ENCODE results near the gene NUDT1. TPM values are rescaled to one million over a fixed set of nuclear protein-coding genes. Genes with fewer than 3 reads are reported as not detected.

NUDT1 gene
- total RNA-seq, 1 experiment from 2014 or later = 100 TPM

DNA sequence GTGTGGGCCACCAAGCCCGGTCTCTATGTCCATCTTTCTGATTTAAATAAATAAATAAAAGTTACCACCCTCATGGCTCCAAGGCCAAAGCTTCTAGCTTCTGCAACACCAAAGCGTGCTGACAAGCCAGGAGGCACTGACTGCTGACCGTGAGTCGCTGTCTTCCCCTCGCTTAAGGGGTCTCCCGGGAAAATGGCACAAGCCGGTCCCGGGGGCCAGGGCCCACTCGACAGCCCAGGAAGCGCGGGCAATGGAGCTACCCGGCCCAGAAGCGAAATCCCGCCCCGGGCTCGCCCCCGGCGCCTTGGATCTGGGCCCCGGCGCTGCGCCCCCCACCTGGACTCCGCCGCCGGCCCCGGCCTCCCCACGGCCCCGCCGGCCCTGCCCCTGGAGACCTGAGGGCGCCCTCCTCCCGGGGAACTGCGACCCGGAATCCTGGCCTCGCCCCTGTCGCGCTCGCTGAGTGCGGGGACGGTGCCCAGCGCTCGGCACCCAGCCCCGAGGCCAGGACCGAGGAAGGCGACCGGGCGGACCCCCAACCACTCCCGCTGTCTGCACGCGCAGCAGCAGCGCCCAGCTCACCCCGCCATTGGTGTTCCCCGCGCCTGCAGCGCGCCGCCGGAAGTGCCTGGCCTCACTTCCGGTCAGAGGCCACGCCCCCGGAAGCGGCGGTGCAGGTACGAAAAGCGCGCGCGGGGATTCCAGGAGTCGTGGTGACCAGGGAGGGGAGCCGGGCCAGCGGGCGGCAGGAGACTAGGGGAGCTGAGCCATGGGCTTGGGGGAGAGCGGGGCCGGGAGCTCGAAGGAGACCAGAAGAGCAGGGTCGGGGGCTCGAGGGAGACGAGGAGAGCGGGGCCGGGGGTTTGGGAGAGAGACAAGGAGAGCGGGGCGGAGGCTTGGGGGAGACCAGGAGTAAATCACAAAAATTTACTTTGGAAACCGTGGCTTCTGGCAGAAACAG is at the start of gene NUDT1, which contains the start of gene MRM2 (continued):
- TF ChIP-seq, protein P1, sequence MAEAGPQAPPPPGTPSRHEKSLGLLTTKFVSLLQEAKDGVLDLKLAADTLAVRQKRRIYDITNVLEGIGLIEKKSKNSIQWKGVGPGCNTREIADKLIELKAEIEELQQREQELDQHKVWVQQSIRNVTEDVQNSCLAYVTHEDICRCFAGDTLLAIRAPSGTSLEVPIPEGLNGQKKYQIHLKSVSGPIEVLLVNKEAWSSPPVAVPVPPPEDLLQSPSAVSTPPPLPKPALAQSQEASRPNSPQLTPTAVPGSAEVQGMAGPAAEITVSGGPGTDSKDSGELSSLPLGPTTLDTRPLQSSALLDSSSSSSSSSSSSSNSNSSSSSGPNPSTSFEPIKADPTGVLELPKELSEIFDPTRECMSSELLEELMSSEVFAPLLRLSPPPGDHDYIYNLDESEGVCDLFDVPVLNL (CRISPR knock-in tag; IDR thresholded peaks at IDR 0.05; ENCODE audit: borderline replicate concordance, low read depth) = peak; percentile 90
- TF ChIP-seq ZNF416 (CRISPR knock-in tag; IDR thresholded peaks at IDR 0.05) = no peak
- peak; percentile 91 for TF ChIP-seq FOXK1 (CRISPR knock-in tag; IDR thresholded peaks at IDR 0.05)
- TF ChIP-seq IRF2 (CRISPR knock-in tag; IDR thresholded peaks at IDR 0.05; ENCODE audit: borderline replicate concordance, low read depth) = no peak
- no peak for TF ChIP-seq ATF6 (CRISPR knock-in tag; IDR thresholded peaks at IDR 0.05)
- peak; percentile 92; the same call in 1 of the 2 replicates for TF ChIP-seq TP53 (CRISPR knock-in tag; IDR thresholded peaks at IDR 0.05)
- peak; percentile 97 for TF ChIP-seq HMGXB4 (CRISPR knock-in tag; IDR thresholded peaks at IDR 0.05)
- TF ChIP-seq, protein P2, sequence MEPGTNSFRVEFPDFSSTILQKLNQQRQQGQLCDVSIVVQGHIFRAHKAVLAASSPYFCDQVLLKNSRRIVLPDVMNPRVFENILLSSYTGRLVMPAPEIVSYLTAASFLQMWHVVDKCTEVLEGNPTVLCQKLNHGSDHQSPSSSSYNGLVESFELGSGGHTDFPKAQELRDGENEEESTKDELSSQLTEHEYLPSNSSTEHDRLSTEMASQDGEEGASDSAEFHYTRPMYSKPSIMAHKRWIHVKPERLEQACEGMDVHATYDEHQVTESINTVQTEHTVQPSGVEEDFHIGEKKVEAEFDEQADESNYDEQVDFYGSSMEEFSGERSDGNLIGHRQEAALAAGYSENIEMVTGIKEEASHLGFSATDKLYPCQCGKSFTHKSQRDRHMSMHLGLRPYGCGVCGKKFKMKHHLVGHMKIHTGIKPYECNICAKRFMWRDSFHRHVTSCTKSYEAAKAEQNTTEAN (CRISPR knock-in tag; IDR thresholded peaks at IDR 0.05) = peak; percentile 62
- no peak; the same call in 1 of the 2 replicates for TF ChIP-seq SMAD3 (CRISPR knock-in tag; IDR thresholded peaks at IDR 0.05; ENCODE audit: borderline replicate concordance)
- peak; percentile 81 for TF ChIP-seq MYBL2 (CRISPR knock-in tag; IDR thresholded peaks at IDR 0.05)
- TF ChIP-seq RORB (CRISPR knock-in tag; IDR thresholded peaks at IDR 0.05) = no peak
- TF ChIP-seq ATF3 (CRISPR knock-in tag; conservative IDR thresholded peaks at IDR 0.05) = no peak
- TF ChIP-seq, protein P3, sequence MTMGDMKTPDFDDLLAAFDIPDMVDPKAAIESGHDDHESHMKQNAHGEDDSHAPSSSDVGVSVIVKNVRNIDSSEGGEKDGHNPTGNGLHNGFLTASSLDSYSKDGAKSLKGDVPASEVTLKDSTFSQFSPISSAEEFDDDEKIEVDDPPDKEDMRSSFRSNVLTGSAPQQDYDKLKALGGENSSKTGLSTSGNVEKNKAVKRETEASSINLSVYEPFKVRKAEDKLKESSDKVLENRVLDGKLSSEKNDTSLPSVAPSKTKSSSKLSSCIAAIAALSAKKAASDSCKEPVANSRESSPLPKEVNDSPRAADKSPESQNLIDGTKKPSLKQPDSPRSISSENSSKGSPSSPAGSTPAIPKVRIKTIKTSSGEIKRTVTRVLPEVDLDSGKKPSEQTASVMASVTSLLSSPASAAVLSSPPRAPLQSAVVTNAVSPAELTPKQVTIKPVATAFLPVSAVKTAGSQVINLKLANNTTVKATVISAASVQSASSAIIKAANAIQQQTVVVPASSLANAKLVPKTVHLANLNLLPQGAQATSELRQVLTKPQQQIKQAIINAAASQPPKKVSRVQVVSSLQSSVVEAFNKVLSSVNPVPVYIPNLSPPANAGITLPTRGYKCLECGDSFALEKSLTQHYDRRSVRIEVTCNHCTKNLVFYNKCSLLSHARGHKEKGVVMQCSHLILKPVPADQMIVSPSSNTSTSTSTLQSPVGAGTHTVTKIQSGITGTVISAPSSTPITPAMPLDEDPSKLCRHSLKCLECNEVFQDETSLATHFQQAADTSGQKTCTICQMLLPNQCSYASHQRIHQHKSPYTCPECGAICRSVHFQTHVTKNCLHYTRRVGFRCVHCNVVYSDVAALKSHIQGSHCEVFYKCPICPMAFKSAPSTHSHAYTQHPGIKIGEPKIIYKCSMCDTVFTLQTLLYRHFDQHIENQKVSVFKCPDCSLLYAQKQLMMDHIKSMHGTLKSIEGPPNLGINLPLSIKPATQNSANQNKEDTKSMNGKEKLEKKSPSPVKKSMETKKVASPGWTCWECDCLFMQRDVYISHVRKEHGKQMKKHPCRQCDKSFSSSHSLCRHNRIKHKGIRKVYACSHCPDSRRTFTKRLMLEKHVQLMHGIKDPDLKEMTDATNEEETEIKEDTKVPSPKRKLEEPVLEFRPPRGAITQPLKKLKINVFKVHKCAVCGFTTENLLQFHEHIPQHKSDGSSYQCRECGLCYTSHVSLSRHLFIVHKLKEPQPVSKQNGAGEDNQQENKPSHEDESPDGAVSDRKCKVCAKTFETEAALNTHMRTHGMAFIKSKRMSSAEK (CRISPR knock-in tag; IDR thresholded peaks at IDR 0.05; ENCODE audit: borderline replicate concordance) = no peak
- 0 out of 2 replicates have a peak, but pooled peaks have one; percentile 88 for TF ChIP-seq NR3C1 (CRISPR knock-in tag; conservative IDR thresholded peaks at IDR 0.05; ENCODE audit: low read depth)
- TF ChIP-seq CBFB (CRISPR knock-in tag; IDR thresholded peaks at IDR 0.05; ENCODE audit: low read depth) = peak; percentile 96; the same call in 1 of the 2 replicates
- TF ChIP-seq ETV6 (CRISPR knock-in tag; IDR thresholded peaks at IDR 0.05) = peak; percentile 93; the same call in 1 of the 2 replicates
- TF ChIP-seq EMX1 (CRISPR knock-in tag; IDR thresholded peaks at IDR 0.05) = no peak
- TF ChIP-seq RELA (CRISPR knock-in tag; IDR thresholded peaks at IDR 0.05; ENCODE audit: borderline replicate concordance) = 0 out of 2 replicates have a peak, but pooled peaks have one; percentile 63
- no peak for TF ChIP-seq ZNF671 (CRISPR knock-in tag; IDR thresholded peaks at IDR 0.05)
- TF ChIP-seq MAX (CRISPR knock-in tag; IDR thresholded peaks at IDR 0.05) = peak; percentile 93
- peak; percentile 81; the same call in 1 of the 2 replicates for TF ChIP-seq NFE2L1 (CRISPR knock-in tag; IDR thresholded peaks at IDR 0.05)
- TF ChIP-seq, protein P4, sequence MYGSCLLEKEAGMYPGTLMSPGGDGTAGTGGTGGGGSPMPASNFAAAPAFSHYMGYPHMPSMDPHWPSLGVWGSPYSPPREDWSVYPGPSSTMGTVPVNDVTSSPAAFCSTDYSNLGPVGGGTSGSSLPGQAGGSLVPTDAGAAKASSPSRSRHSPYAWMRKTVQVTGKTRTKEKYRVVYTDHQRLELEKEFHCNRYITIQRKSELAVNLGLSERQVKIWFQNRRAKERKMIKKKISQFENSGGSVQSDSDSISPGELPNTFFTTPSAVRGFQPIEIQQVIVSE (CRISPR knock-in tag; IDR thresholded peaks at IDR 0.05; ENCODE audit: borderline replicate concordance) = no peak
